Stimulated activated CD8-positive, alpha-beta memory T cell treated with anti-CD3 and anti-CD28 coated beads, Interleukin-15, amount 100 ng/mL, for 1 hour (primary cell): Measurements from ENCODE around the gene CREB5.

ENCODE experiments used
- DNase-seq: peaks from one replicate; pipeline ENCODE4 v3.0.0-alpha.2; 2020; ENCODE audit warnings: low read depth

The CREB5 gene

GRCh38 chr7:28646376-28647075 lies 234.2 kb downstream of the CREB5 start:
- DNase-seq, result no peak

- no peak for DNase-seq
Observed at GRCh38 chr7:28647076-28647421, 234.7 kb downstream of the CREB5 start.

- no peak for DNase-seq
Observed at GRCh38 chr7:28649189-28649588, 236.9 kb downstream of the CREB5 start.

- DNase-seq, result no peak
Observed at GRCh38 chr7:28649811-28650210, 237.5 kb downstream of the CREB5 start.

GRCh38 chr7:28654110-28654509 lies 241.8 kb downstream of the CREB5 start:
- DNase-seq, result no peak

GRCh38 chr7:28656529-28656928 lies 244.2 kb downstream of the CREB5 start:
- DNase-seq, result no peak

GRCh38 chr7:28658381-28658780 lies 246.1 kb downstream of the CREB5 start:
- DNase-seq, result no peak

GRCh38 chr7:28660132-28660531 lies 247.8 kb downstream of the CREB5 start:
- DNase-seq, result no peak

- DNase-seq, result no peak
Observed at GRCh38 chr7:28661826-28662595, 249.7 kb downstream of the CREB5 start.

- no peak for DNase-seq
Observed at GRCh38 chr7:28666154-28666553, 253.8 kb downstream of the CREB5 start.

- DNase-seq, result no peak
Observed at GRCh38 chr7:28668085-28668484, 255.8 kb downstream of the CREB5 start.

GRCh38 chr7:28669330-28669729 lies 257.0 kb downstream of the CREB5 start:
- DNase-seq, result no peak

- DNase-seq, result no peak
Observed at GRCh38 chr7:28671526-28671925, 259.2 kb downstream of the CREB5 start.

- no peak for DNase-seq
Observed at GRCh38 chr7:28672397-28672797, 260.1 kb downstream of the CREB5 start.

- no peak for DNase-seq
Observed at GRCh38 chr7:28674359-28674782, 262.1 kb downstream of the CREB5 start.

- DNase-seq, result no peak
Observed at GRCh38 chr7:28675429-28675828, 263.1 kb downstream of the CREB5 start.

- DNase-seq, result no peak
Observed at GRCh38 chr7:28677668-28678067, 265.4 kb downstream of the CREB5 start.

- no peak for DNase-seq
Observed at GRCh38 chr7:28678431-28678965, 266.2 kb downstream of the CREB5 start.

GRCh38 chr7:28681693-28682310 lies 269.5 kb downstream of the CREB5 start:
- no peak for DNase-seq

- DNase-seq, result no peak
Observed at GRCh38 chr7:28682801-28683200, 270.5 kb downstream of the CREB5 start.

- DNase-seq, result no peak
Observed at GRCh38 chr7:28684650-28685241, 272.4 kb downstream of the CREB5 start.

- DNase-seq, result no peak
Observed at GRCh38 chr7:28685242-28685643, 272.9 kb downstream of the CREB5 start.
